Sigmoid colon (tissue), 4 donors: ENCODE results near the gene RAI14.

Source experiments
- CTCF ChIP-seq, 4 experiments: fragments of 450-650 bp in 3 of 4; fragments of 200-600 bp in 1 of 4; IDR thresholded peaks; one replicate each; pipeline ENCODE4 v1.5.1; 2016 to 2019; ENCODE audit warnings: antibody characterized with exemption in 4 of 4, mild to moderate bottlenecking in 3 of 4, moderate library complexity in 2 of 4
- POLR2A ChIP-seq, 2 donors: fragments of 450-650 bp; IDR thresholded peaks; one replicate each; pipeline ENCODE4 v1.6.1; 2016; ENCODE audit warnings: antibody characterized with exemption in 2 of 2, mild to moderate bottlenecking in 2 of 2, moderate library complexity in 2 of 2
- POLR2AphosphoS5 ChIP-seq, 4 donors: sonication (generic); formaldehyde crosslinking; IDR thresholded peaks; one replicate each; pipeline ENCODE4 v1.6.1; 2017; ENCODE audit warnings: antibody characterized with exemption in 4 of 4

- TF ChIP-seq POLR2A (IDR thresholded peaks at IDR 0.05) (no peak), POLR2AphosphoS5 (IDR thresholded peaks at IDR 0.05) (no peak), CTCF (IDR thresholded peaks at IDR 0.05) (no peak)
Measured at GRCh38 chr5:34691326-34691725, 35.2 kb downstream of the RAI14 start.
